HG03439 (cell line): ENCODE results near the gene PHACTR2.

Experiments
- ATAC-seq: cut with Tn5 transposase; IDR thresholded peaks from one replicate; pipeline ENCODE4 v1.9.1; 2021; ENCODE audit warnings: mild to moderate bottlenecking, moderate library complexity; ENCODE audit not compliant: unreplicated experiment

PHACTR2 gene

GRCh38 chr6:143674483-143675381 is 3.0 kb upstream of the PHACTR2 start:
- no peak for ATAC-seq

- no peak for ATAC-seq
Observed at GRCh38 chr6:143675382-143675900, 2.3 kb upstream of the PHACTR2 start.

DNA sequence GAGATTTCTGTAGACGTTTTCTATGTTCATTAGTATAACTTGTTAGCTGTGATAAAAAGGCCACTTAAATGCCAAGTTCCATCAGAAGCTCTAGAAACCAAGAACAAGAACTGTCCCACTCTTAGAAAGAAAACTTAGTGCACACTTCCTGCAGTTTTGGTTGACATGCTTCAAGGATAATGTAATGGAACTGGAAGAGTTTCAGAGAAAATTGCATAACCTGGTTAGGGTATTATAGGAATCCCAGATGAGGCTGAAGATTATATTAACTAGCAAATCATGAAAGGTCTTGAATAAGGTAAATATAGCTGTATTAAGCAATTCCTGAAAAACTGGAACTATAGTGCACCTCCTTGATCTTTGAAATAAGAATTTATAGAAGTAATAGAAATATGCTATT is 1.8 kb upstream of the PHACTR2 start:
- no peak for ATAC-seq

DNA sequence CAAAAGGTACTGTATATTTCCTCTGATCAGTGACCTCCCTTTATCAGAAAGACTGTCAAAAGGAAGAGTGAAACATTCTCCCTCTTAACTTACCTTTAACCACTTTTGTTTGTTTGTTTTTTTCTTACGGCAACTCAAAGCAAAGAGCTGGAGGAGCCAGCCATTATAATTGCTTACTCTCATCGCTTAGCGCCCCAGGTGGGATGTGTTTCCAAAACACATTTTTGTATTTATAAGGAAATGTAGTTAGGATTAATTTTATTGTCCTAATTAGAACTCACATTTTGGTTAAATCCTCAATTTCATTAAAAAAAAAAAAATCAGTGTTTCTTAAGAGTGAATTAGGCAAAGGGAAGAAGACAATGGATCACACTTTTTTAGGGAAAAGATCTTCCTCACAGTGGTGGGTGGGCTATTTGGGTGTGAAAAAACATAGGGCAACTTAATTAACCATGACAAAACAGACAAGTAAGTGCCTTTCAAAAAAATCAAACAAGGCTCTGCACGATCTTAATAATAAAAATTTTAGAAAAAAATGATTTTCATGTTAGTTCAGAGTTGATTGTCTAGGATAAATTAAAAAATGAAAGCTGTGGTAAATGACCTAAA is 1.2 kb upstream of the PHACTR2 start:
- ATAC-seq: no peak

GRCh38 chr6:143677577-143677890 is 231 bp upstream of the PHACTR2 start:
- no peak for ATAC-seq

GRCh38 chr6:143679041-143679440 is 1.3 kb downstream of the PHACTR2 start:
- no peak for ATAC-seq

DNA sequence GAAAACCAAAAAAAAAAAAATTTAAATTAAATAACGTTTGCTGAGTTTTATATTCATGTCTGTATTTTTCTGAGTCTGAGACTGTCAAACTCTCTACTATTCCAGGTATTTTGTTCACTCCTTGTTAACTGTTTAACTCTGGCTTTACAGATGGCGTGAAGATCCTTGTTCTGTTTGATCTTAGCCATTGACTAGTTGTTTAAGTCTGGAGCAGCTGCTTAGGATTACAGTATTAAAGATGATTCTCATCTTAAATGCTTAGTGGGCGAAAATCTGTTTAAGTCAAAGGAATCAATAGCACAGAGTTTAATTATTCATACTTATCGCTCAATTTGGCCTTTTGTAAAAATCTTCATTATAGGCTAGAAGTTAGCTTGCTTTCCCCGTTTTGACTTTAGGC is 2.4 kb downstream of the PHACTR2 start:
- no peak for ATAC-seq

DNA sequence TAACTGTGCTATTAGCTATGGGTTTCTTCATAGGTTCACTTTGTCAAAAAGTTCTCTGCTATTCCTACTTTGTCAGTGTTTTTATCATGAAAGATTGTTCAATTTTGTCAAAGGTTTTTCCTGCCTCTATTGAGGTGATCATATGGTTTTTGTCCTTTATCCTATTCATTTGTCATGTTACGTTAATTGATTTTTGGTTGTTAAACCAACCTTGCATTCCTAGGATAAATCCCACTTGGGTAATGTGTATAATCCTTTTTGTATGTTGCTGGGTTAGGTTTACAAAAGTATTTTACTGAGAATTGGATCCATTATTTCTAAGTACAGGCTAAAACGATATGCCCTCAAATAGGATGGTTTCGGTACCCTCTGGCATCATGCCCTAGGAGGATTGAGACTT is 5.0 kb downstream of the PHACTR2 start:
- no peak for ATAC-seq

DNA sequence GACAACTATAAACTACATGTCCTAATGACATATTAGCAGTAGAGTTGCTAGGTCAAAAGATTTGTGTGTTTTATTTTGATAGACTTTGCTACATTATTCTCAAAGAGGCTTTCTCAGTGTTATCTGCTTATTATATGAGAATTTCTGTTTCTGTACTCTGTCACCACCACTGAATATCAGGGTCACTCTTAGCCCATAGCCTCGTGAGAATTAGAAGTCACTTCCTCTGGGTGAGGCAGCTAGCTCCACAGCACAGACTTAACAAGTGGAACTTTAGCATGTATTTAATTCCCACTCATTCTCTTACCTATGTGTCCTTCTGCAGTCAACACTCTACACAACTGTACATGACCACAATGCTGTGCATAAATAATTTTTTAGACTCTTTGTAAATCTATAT is 6.7 kb downstream of the PHACTR2 start:
- no peak for ATAC-seq

- no peak for ATAC-seq
Observed at GRCh38 chr6:143685653-143686052, 7.9 kb downstream of the PHACTR2 start.

GRCh38 chr6:143687591-143687990 is 9.8 kb downstream of the PHACTR2 start:
- ATAC-seq: no peak

DNA sequence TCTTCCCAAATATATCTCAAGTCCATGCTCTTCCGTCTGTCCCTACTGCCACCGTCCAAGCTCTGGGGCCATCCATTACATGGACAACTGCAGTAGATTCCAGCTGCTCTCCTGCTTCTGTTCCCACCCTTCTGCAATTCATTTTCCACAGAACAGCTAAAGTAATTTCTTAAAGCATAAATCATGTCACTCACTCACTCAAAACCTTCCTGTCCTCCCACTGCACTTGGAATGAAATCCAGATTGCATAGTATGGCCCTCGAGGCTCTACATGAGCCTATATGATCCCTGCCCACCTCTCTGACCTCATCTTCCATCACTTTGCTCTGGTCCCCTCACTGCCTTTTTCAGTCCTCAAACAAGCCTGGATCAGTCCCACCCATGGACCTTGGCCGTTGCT is 10.9 kb downstream of the PHACTR2 start:
- no peak for ATAC-seq

DNA sequence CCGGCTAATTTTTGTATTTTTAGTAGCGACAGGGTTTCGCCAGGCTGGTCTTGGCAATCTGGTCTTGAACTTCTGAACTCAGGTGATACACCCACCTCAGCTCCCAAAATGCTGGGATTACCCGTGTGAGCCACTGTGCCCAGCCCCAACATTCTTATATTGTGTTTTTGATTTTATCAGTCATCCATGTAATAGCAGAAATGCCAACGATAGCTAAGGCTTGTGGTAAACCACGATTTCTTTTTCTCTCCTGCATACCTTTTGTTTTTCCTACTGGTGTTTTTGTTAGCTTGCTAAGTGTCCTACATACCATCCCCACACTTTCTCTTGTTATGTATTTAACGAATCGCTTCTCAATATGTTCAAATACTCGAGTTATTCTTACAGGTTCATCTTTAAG is 12.1 kb downstream of the PHACTR2 start:
- no peak for ATAC-seq

DNA sequence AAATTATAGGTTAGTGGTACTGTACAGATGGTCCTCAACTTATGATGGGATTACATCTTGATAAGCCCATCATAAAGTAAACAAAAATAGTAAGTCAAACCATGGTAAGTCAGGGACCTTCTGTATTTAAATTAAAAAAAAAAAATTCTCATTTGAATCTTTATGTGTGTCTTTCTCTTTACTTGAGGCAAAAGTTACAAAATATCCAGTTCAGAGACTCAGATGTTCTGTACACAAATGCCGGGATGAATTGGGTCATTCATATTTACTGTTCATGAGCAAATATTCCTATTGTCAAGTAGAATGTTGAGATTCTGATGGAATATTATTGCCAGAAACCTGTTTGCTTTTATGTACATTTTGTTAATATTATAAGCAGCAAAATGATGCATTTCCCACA is 13.4 kb downstream of the PHACTR2 start:
- no peak for ATAC-seq

- ATAC-seq: no peak
Observed at GRCh38 chr6:143691900-143692636, 14.3 kb downstream of the PHACTR2 start.

DNA sequence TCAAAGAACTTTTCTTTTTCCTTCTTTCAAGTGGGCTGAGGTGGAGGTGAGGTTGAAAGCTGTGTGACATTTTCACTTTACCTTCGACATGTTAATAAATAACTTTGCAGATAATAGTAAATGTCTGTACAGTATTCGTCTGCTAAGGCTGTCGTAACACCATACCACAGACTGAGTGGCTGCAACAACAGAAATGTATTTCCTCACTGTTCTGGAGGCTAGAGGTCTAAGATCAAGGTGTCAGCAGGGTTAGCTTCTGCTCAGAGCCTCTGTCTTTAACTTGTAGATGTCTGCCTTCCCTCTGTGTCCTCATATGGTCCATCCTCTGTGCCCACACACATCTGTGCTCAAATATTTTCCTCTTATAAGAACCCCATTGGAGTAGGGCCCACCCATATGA is 14.9 kb downstream of the PHACTR2 start:
- no peak for ATAC-seq

GRCh38 chr6:143694013-143694412 is 16.2 kb downstream of the PHACTR2 start:
- no peak for ATAC-seq

DNA sequence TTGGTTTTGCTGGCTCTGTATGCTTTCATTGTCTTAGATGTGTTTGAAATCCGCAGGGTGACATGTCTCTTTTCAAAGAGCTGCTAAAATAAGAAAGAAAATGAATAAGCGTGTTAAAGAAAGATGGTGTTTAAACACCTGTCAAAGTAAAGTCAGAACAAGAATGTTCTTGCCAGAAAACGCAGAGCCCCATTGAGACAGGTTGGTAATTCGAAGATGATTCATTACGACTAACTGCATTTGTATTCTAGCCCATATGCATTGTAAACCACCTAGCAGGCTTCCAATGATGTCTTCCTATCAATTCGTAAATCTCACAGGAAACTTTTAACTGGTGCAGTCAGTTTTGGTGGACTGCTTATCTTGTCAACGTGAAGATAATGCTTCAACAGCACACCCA is 16.8 kb downstream of the PHACTR2 start:
- no peak for ATAC-seq

- ATAC-seq: no peak
Observed at GRCh38 chr6:143695130-143695968, 17.6 kb downstream of the PHACTR2 start.

GRCh38 chr6:143695969-143696663 is 18.4 kb downstream of the PHACTR2 start:
- ATAC-seq: no peak
